NCI-H187 treated with DMSO at 0.1 percent for 48 hours (cell line): Measurements from ENCODE around the gene CHST8.

Source experiments
- DNase-seq: peaks from one replicate; lab custom pipeline; 2025; lab: John Stamatoyannopoulos, UW

Gene CHST8

DNA sequence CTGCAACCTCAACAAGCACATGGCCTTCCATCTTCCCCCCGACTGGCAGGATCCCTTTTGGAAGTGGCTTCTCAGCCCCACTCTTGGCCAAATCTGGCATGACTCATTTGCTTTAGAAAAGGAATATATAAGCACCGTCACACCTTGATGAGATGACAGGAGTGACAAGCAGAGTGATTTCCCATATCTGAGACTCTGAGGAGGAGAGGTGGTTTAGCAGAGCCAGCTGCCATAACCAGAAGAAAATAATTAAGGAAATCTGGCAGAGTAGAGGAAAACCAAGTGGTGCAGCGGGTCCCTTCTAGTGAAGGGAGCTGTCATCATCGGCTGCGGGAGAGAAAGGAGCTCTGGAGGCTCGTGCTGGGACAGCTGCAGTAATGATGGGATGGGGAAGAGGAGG, 147.5 kb downstream of the CHST8 start:
- no peak for DNase-seq

DNA sequence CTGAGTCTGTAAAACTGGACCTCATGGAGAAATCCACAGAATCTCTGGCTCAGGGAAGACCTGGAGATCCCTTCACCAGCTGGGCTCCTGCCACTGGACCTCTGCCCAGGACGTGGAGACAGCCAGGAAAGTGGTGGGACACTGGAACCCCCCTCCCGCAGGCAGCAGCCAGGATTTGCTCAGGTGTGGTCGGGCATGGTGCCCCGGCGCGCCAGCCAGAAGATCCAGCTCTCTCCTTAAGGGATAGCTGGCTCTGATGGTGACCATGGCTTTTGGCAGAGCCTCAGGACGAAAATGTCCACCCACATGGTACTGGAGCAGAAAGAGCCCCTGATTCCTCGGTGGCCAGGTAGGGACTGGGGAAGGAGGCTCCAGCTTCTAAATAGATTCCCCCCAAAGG, 148.4 kb downstream of the CHST8 start:
- no peak for DNase-seq

DNA sequence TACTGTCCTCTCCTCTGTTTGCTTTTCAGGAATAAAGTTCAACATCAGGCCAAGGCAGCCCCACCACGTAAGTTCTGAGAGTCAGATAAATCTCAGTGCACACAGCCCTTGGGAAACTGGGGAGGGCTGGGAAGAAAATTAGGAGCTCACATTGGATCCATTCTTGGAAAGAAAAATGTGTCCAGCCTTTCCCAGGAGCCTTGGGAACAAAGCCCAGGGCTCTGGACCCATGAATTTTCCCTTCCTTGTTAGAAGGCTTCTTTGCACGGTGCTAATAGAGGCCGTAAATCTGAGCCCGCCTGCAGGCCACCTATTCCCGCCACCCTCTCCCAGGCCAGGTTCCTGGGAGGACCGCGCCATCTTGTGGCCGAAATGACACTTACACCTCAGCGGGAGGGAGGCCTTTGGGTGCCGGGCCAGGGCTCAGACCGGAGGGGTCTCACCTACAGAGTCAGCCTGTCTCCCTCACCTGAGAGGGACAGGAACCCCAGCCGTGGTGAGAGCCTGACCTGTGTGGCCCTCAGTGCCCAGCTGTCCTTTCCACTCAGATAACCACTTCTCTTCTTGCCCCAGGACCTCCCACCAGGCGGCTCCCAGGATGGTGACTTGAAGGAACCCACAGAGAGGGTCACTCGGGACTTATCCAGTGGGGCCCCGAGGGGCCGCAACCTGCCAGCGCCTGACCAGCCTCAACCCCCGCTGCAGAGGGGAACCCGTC, 149.8 kb downstream of the CHST8 start:
- peak; percentile 16 for DNase-seq

DNA sequence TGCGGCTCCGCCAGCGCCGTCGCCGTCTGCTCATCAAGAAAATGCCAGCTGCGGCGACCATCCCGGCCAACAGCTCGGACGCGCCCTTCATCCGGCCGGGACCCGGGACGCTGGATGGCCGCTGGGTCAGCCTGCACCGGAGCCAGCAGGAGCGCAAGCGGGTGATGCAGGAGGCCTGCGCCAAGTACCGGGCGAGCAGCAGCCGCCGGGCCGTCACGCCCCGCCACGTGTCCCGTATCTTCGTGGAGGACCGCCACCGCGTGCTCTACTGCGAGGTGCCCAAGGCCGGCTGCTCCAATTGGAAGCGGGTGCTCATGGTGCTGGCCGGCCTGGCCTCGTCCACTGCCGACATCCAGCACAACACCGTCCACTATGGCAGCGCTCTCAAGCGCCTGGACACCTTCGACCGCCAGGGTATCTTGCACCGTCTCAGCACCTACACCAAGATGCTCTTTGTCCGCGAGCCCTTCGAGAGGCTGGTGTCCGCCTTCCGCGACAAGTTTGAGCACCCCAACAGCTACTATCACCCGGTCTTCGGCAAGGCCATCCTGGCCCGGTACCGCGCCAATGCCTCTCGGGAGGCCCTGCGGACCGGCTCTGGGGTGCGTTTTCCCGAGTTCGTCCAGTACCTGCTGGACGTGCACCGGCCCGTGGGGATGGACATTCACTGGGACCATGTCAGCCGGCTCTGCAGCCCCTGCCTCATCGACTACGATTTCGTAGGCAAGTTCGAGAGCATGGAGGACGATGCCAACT, 150.5 kb downstream of the CHST8 start:
- DNase-seq: no peak

DNA sequence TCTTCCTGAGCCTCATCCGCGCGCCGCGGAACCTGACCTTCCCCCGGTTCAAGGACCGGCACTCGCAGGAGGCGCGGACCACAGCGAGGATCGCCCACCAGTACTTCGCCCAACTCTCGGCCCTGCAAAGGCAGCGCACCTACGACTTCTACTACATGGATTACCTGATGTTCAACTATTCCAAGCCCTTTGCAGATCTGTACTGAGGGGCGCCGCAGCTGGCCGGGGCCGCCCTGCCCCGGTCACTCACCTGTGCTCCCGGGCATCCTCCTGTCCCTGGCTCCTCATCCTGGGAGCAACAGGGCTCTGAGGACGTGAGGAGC, 151.1 kb downstream of the CHST8 start:
- no peak for DNase-seq

DNA sequence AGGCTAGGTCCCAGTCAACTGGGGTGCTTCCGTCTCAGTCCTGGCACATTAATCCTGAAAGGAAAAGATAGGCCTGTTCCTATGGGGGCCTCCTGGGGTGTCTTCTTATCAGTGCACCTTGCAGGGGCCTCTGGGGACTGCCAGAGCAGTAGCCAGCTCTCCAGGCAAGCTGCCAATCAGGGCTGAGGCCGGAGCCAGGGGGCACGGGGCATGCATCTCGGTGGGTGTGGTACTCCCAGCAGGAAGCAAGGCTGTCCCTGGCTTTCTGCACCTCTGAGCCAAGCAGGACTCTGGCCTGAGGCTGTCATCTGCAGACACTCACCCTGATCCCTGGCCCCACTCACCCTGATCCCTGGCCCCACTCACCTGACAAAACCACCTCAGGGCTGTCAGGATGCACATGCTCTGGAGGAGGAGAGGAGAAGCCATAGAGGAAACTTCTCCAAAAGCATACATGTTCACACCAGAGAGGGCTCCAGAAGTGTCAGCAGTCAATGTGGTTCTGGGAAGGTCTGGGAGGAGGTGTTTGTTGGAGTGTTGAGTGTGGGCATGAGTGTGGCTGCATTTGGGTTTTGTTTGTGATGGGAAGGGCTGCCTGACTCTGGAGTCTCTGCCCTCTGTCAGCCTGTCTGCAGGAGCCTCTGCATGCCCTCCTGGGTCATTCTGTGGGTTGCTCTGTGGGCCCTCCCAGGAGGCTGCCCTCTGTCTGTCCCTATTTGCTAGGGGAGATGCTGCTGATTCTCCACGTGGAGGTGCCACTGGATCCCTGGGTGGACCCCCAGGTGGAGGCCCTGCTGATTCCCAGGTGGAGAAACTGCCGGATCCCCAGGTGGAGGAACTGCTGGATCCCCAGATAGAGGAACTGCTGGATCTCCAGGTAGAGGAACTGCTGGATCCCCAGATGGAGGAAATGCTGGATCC, 152.2 kb downstream of the CHST8 start:
- no peak for DNase-seq

DNA sequence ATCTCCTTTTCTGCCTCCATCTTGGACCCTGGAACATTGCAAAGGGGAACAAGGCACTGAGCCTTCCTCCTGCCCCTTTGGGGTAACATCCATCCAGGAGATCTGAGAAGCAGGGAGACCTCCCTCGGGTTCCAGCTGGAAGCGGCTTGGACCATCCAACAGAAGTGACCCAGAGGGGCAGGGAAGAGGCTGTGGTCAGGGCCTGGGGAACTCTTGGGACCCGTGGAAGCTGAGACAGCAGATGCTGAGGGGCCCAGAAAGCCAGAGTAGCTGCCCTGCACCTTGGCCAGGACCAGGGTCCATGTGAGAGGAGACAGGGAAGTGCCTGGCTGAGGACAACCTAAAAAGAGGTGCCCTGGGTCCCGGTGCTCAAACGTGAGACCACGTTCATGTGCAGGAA, 153.0 kb downstream of the CHST8 start:
- DNase-seq: no peak

DNA sequence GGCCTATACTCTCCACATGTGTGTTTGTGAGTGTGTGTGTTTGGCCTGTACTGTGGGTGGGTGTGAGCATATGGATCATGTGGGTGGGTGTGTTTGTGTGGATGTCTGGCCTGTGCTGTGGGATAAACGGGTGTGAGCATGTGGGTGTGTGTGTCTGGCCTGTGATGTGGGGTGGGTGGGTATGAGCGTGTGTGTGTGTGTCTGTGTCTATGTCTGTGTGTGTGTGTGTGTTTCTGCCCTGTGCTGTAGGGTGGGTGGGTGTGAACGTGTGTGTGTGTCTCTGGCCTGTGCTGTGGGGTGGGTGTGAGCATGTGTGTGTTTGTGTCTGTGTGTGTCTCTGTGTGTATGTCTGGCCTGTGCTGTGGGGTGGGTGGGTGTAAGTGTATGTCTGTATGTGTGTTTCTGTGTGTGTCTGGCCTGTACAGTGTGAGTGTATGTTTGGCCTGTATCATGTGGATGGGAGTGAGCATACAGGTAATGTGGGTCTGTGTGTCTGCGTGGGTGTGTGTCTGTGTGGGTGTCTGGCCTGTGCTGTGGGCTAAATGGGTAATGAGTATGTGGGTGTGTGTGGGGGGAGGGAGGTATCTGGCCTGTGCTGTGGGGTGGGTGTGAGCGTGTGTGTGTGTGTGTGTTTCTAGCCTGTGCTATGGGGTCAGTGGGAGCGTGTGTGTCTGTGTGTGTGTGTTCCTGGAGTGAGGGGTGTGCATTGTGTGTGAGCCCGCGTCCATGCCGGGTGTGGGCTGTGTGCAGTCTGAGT, 154.2 kb downstream of the CHST8 start:
- DNase-seq: no peak

DNA sequence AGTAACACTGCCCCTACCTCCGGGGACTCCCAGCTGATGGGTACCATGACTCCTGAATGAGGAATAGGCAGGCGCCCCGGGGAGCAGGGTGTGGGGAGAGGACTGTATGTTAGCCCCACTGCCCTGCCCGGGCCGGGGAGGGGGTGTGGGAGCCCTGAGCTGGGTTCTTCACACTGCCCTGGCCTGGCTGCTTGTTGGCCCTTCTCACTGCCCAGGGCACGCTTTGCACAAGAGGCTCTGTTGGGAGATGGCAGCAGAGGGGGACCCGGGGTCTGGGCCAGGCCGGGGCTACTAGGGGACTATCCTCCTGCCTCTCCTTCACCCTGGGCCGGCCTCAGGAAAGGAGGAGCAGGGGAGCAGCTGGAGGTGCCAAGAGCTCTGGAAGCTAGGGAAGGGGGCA, 155.6 kb downstream of the CHST8 start:
- DNase-seq: no peak

DNA sequence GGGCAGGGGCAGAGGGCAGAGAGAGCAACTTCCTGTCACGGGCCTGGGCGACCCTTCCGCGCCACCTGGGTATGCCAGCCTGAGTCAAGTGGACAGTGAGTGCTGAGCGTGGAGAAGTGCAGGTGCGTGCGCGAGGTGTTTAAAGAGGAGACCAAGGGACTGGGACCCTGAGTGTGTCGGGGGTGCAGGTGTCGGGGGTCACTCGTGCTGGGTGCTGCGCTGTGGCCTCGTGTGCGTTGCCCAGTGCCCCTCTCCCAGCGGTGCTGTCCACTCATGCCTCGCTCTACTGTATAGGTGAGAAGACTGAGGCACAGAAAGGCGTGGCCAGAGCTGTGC, 156.0 kb downstream of the CHST8 start:
- no peak for DNase-seq

DNA sequence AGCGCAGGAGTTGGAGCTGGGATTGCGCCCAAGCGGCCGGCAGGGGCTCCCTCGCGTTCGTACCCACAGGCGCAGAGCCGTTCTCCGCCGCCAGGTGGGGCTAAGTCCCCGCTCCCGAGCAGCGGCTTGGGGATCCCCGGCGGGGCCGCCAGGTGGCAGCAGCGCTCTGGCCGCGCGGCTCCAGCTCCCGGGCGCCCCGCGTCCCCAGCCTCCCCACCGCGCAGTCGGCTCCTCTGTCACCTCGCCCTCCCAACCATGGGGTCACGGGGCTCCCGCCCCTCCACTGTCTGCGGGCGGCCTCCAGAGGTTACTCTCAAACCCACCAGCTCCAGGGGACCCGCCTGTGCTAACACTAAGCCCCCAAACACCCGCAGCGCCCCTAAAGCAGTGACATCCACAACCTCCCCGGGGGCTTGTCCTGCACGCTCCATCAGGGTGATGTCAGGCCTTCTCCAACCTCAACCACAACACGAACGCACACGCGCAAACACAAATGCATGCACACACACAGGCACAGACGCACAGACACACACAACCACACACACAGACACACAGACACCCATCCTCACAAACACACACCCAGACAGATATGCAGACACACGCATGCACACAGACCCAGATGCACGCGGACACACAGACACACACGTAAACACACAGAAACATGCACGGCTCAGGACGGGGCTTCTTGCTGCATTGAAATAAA, 156.5 kb downstream of the CHST8 start:
- no peak for DNase-seq

DNA sequence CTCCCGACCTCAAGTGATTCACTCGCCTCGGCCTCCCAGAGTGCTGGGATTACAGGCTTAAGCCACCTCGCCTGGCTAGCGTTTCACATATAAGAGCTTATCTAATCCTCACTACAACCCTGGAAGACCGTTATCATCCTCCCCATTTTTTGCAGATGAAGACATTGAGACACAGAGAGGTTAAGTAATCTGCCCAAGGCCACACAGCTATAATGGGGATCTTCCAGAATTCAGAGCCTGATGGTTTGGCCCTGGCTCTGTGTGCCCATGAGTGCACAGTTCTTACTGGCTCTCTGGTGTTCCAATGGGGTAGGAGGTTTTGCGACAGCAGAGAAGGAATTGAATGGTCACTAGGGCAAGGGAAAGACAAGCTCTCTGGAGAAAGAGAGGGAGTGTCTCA, 158.1 kb downstream of the CHST8 start:
- DNase-seq: no peak

DNA sequence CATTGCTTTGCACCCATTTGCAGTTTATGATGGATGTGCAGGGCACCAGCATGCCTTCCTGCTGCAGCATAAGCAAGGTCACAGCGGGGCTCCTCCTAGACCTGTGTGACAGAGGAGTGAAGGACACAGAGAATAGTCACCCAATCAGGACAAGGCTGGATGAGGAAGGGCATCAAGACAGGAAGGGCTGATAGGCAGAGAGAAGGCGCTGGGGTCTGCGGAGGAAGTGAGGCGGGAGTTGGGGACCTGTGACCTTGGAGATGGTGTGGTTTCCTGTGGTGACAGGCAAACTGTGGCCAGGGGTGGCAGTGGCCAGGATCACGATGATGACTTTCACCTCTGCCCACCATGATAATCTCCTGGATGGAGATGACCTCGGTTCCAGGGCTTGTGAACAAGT, 158.5 kb downstream of the CHST8 start:
- no peak for DNase-seq

DNA sequence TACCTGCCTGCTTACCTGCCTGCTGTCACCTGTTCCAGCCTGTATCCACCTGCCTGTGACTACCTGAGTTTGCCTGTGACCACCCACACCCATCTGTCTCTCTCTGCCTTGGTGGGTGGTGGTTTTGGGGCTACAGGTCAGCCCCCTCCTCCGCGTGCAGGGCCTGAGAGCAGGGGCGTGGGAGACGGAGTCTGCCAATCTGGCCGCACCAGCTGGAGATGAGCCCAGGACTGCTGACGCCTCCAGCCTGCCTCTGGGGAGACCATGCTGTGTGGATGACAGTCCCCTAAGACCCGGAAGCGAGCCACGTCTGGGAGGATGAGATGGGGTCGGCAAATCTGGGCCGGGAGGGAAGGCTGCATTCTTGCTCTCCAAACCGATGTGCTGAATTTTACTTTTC, 159.0 kb downstream of the CHST8 start:
- no peak for DNase-seq

DNA sequence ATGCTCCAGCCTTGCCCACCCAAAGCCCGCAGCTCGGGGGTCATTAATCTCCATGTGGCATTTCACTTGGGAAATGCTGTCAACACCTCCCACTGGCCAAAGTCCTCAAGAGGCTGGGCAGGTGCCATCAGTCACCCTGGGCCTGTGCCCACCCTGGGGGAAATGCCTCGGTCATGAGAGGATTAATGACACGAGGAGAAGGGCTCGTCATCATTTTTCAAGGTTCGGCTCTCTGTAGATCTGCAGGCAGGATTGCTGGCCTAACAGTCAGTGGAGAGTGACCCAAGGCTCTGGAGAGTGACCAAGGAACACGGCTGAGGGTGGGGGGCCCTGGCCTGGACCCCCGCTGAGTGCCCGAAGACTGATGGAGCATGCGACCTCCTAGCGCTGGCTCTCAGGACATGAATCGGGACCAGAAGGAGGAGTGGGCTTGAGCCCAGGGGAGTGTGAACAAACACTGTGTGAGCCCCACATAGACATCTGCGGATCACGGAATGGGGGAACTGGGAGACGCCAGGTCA, 159.7 kb downstream of the CHST8 start:
- DNase-seq: no peak

DNA sequence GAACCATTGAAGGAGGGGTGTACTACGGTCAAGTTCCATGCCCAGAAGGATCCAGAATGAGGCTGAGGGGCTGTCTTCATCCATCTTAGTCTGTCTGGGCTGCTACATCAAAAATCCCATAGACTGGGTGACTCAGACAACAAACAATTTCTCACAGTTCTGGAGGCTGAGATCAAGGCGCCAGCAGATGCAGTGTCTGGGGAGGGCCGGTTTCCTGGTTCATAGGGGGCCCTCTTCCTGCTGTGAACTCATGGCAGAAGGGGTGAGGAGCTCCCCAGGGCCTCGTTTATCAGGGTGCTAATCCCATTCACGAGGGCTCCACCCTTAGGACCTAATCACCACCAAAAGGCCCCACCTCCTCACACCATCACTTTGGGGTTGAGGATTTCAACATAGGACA, 160.2 kb downstream of the CHST8 start:
- no peak for DNase-seq

DNA sequence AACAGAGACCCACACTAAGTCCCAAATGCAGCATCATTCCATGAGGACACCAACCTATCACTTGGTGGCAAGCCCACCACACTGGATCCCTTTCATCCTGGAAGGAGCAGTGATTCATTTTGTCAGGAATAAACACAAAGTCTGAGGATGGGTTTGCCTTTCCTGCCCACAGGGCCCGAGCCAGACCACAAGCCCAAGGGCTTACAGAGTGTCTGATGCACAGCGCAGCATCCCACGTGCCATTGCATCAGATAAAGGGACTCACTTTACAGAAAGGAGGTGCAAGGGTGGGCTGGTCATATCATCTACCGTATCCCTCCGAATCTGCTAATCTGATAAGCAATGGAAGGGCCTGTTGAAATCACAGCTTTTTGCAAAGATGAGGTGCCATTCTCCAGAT, 162.7 kb downstream of the CHST8 start:
- DNase-seq: no peak

DNA sequence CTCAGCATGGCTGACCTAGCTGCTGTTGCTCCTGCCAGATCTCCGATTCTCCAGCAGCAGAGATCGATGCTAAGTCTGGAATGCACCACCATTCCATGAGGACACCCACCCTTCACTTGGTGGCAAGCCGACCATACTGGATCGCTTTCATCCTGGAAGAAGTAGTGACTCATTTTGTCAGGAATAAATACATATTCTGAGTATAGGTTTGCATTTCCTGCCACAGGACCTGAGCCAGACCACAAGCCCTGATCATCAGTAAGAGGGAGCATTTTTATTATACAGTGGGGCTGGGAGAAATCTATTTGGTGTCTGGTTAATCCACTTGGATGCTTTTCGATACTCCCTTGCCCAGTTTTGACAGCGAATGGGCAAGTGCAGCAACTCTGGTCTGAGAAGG, 164.0 kb downstream of the CHST8 start:
- DNase-seq: no peak

DNA sequence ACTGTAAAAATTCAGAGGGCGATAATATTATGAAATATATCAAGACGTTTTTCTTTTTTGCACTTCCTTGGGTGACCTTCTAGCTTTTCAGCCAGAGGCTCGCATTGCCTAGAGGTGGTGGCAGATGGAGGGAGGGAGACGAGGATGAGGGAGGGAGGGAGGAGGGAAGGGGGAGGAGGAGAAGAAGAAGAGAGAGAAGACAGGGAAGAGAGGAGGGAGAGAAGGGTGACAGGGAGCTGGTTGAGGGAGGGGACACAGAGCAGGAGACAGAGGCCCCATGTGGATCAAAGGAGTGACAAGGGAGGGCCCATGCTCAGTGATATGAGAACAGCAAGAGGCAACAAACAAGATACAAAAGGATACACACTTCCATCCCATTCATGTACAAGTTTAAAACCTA, 166.9 kb downstream of the CHST8 start:
- no peak for DNase-seq

DNA sequence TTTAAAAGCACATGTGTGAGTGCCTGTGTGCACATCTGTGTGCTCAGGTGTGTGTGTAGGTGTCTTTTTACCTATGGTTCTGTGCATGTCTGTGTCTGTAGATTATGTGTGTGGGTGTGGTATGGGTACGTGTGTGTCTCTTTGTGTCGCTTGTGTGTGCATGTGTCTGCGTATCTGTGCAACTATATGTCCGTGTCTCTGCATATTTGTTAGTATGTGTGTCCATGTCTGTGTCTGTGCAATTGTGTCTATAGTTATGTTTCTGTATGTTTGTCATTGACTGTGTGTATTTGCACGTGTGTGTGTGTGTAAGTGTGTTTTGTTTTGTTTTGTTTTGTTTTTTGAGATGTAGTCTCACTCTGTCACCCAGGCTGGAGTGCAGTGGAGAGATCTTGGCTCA, 167.6 kb downstream of the CHST8 start:
- no peak for DNase-seq

DNA sequence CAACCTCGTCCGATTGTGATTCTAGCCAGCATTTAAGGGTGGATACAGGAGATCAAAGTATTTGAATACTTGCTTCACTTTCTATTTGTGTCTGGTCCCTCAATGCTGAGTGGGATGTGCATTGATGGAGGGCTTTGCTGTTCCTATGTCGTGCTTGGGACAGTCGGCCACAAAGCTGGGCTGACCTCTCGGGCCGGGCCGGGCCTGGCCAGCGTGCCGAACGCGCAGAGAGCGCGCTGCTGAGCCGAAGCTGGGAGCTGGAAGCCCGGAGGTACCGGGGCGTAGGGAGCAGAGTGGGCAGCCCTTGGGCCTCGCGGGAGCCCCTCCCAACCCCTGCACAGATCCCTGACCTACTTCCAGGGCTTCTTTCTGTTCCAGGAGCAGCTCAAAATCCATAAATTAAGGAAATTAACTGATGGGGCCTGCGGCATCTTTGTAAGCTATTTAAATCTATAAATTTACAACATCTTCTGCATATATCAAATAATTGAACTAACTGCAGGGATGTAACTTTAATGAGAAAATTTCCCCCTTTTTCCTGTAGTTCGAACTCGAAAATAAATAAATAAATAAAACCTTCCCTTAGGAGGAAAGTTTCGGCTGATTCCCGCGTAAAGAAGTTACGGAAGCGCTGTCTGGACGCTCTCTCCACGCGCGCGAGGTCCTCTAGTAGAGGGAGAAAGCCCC, 173.1 kb downstream of the CHST8 start:
- no peak for DNase-seq
